HCT116 (cell line): ENCODE measurements around the gene TP53. TPM values are rescaled to one million over a fixed set of nuclear protein-coding genes. Genes with fewer than 3 reads are reported as not detected.

ENCODE experiments used
- ATAC-seq: fragments of 200-7000 bp; cut with Tn5 transposase; 2 replicates; pipeline ENCODE4 v1.9.1; 2020; ENCODE audit warnings: mild to moderate bottlenecking, moderate library complexity
- BruUV-seq: library from RNA; stranded (reverse); fragments of 400-500 nt; replicated peaks from 2 replicates; lab custom pipeline; 2021; lab: Mats Ljungman, UMichigan
- CTCF ChIA-PET: fragments of 300-600 bp; sonication (Branson Sonifier 250); formaldehyde crosslinking; loops from one replicate; lab custom pipeline; 2021; ENCODE audit warnings: antibody characterized with exemption; lab: Charles Lee
- POLR2A ChIA-PET: fragments of 300-600, 350-600 bp; sonication (Branson Sonifier 250); formaldehyde crosslinking; loops from one replicate; lab custom pipeline; 2021; ENCODE audit warnings: antibody characterized with exemption; lab: Charles Lee
- RAD21 ChIA-PET, 2 experiments: fragments of 300-600 bp; sonication (Branson Sonifier 250); formaldehyde crosslinking; loops; one replicate each; lab custom pipeline; 2023; ENCODE audit warnings: low total read pairs in 2 of 2; ENCODE audit not compliant: uncharacterized antibody in 2 of 2, unreplicated experiment in 2 of 2, low non-redundant PET in 1 of 2; lab: Charles Lee
- DNase-seq: peaks from one replicate; pipeline ENCODE4 v3.0.0-alpha.2; 2010; ENCODE audit warnings: low read depth, low spot score
- H2AFZ ChIP-seq: fragments of 200-600 bp; shearing (Covaris generic), sonication (generic); 2 replicates; pipeline ENCODE4 v1.6.1; 2017; ENCODE audit warnings: low read depth, mixed run types, mixed read lengths, antibody characterized with exemption, low read length; ENCODE audit not compliant: poor library complexity, severe bottlenecking
- H3K27ac ChIP-seq: 2 replicates; pipeline ENCODE4 v1.5.1; 2012; ENCODE audit warnings: low read depth, low read length
- H3K27me3 ChIP-seq: fragments of 200-600 bp; sonication (generic); 2 replicates; pipeline ENCODE4 v1.6.1; 2016; ENCODE audit warnings: mixed run types, low read length, mixed read lengths; ENCODE audit not compliant: insufficient read depth
- H3K36me3 ChIP-seq, 2 experiments: fragments of 200-500 bp in 1 of 2; fragments of 200-600 bp in 1 of 2; sonication (Bioruptor generic) in 1 of 2; sonication (generic) in 1 of 2; 2 replicates each; pipeline versions ENCODE4 v1.5.1 to v1.6.1; 2014 to 2016; ENCODE audit warnings: low read length in 2 of 2, inconsistent platforms in 1 of 2, mixed read lengths in 1 of 2, mixed run types in 1 of 2; ENCODE audit not compliant: insufficient read depth in 2 of 2, control insufficient read depth in 1 of 2
- H3K4me1 ChIP-seq, 2 experiments: fragments of 200-600 bp in 1 of 2; sonication (generic) in 1 of 2; 2 replicates each; pipeline versions ENCODE4 v1.5.1 to v1.6.1; 2012 to 2017; ENCODE audit warnings: low read length in 2 of 2, inconsistent platforms in 1 of 2, mild to moderate bottlenecking in 1 of 2, mixed read lengths in 1 of 2, mixed run types in 1 of 2, moderate library complexity in 1 of 2; ENCODE audit not compliant: insufficient read depth in 2 of 2, control insufficient read depth in 1 of 2
- H3K4me2 ChIP-seq: fragments of 200-600 bp; sonication (generic); 2 replicates; pipeline ENCODE4 v1.6.1; 2017; ENCODE audit warnings: mixed run types, low read length, mixed read lengths
- H3K4me3 ChIP-seq, 2 experiments: fragments of 200-600 bp in 1 of 2; sonication (generic) in 1 of 2; replicated peaks in 1 of 2; 2 replicates each; pipeline ENCODE4 v1.5.1; 2011 to 2016; ENCODE audit warnings: low read length in 2 of 2, control low read depth in 1 of 2, low read depth in 1 of 2, mild to moderate bottlenecking in 1 of 2, mixed read lengths in 1 of 2, mixed run types in 1 of 2
- H3K79me2 ChIP-seq: fragments of 200-600 bp; sonication (generic); 2 replicates; pipeline ENCODE4 v1.6.1; 2017; ENCODE audit warnings: mild to moderate bottlenecking, mixed run types, low read length, moderate library complexity, mixed read lengths; ENCODE audit not compliant: insufficient read depth
- H3K9ac ChIP-seq: fragments of 200-600 bp; sonication (generic); 2 replicates; pipeline ENCODE4 v1.6.1; 2016; ENCODE audit warnings: low read length, mixed read lengths
- H3K9me2 ChIP-seq: fragments of 200-600 bp; sonication (generic), shearing (Covaris generic); 2 replicates; pipeline ENCODE4 v1.6.1; 2017; ENCODE audit warnings: mixed run types, mild to moderate bottlenecking, moderate library complexity; ENCODE audit not compliant: insufficient read depth
- H3K9me3 ChIP-seq, 2 experiments: fragments of 200-500 bp in 1 of 2; fragments of 200-600 bp in 1 of 2; sonication (Bioruptor generic) in 1 of 2; sonication (generic) in 1 of 2; 2 replicates each; pipeline ENCODE4 v1.6.1; 2014 to 2017; ENCODE audit warnings: low read length in 2 of 2, mixed read lengths in 2 of 2, inconsistent platforms in 1 of 2, low read depth in 1 of 2, mild to moderate bottlenecking in 1 of 2, mixed run types in 1 of 2, moderate library complexity in 1 of 2; ENCODE audit not compliant: control insufficient read depth in 1 of 2, insufficient read depth in 1 of 2
- H4K20me1 ChIP-seq: fragments of 200-600 bp; sonication (generic), shearing (Covaris generic); 2 replicates; pipeline ENCODE4 v1.6.1; 2017; ENCODE audit warnings: mixed run types, mild to moderate bottlenecking, moderate library complexity; ENCODE audit not compliant: insufficient read depth
- CBX3 ChIP-seq: IDR thresholded peaks from 2 replicates; pipeline ENCODE4 v1.6.1; 2012; ENCODE audit warnings: low read depth
- CTCF ChIP-seq, 3 experiments: fragments of 200-600 bp in 1 of 3; sonication (generic) in 1 of 3; IDR thresholded peaks in 2 of 3; conservative IDR thresholded peaks in 1 of 3; 2 replicates each; pipeline ENCODE4 v1.5.1; 2012 to 2017; ENCODE audit warnings: low read depth in 2 of 3, low read length in 2 of 3, antibody characterized with exemption in 1 of 3, borderline replicate concordance in 1 of 3, control low read depth in 1 of 3, mild to moderate bottlenecking in 1 of 3, mixed read lengths in 1 of 3, mixed run types in 1 of 3, moderate library complexity in 1 of 3; ENCODE audit not compliant: insufficient read depth in 1 of 3
- EGR1 ChIP-seq: IDR thresholded peaks from 2 replicates; pipeline ENCODE4 v1.6.1; 2012; ENCODE audit warnings: low read depth
- ELF1 ChIP-seq: IDR thresholded peaks from 2 replicates; pipeline ENCODE4 v1.6.1; 2012; ENCODE audit warnings: low read depth, borderline replicate concordance
- EZH2 ChIP-seq: fragments of 200-600 bp; sonication (generic); IDR thresholded peaks from 2 replicates; pipeline ENCODE4 v1.6.1; 2017; ENCODE audit warnings: antibody characterized with exemption, mixed run types
- FOSL1 ChIP-seq: IDR thresholded peaks from 2 replicates; pipeline ENCODE4 v1.6.1; 2012; ENCODE audit warnings: low read depth
- JUND ChIP-seq: IDR thresholded peaks from 2 replicates; pipeline ENCODE4 v1.6.1; 2012
- POLR2AphosphoS5 ChIP-seq: IDR thresholded peaks from 2 replicates; pipeline ENCODE4 v1.6.1; 2011; ENCODE audit warnings: mild to moderate bottlenecking, low read depth, low read length, moderate library complexity
- RAD21 ChIP-seq: IDR thresholded peaks from 2 replicates; pipeline ENCODE4 v1.6.1; 2012; ENCODE audit warnings: low read depth, mild to moderate bottlenecking
- SIN3A ChIP-seq: IDR thresholded peaks from 2 replicates; pipeline ENCODE4 v1.6.1; 2012; ENCODE audit warnings: low read depth
- SP1 ChIP-seq: IDR thresholded peaks from 2 replicates; pipeline ENCODE4 v1.6.1; 2012; ENCODE audit warnings: low read depth
- TCF7L2 ChIP-seq: IDR thresholded peaks from 2 replicates; pipeline ENCODE4 v1.7.0; 2011; ENCODE audit warnings: borderline replicate concordance, inconsistent platforms; ENCODE audit not compliant: insufficient read depth, insufficient read length; ENCODE audit errors: extremely low read depth
- YY1 ChIP-seq: IDR thresholded peaks from 2 replicates; pipeline ENCODE4 v1.6.1; 2011; ENCODE audit warnings: low read length, low read depth, moderate library complexity, mild to moderate bottlenecking; ENCODE audit not compliant: insufficient replicate concordance; ENCODE audit errors: extremely low read depth
- ZNF274 ChIP-seq: fragments of 200-500 bp; sonication (Bioruptor generic); IDR thresholded peaks from 2 replicates; pipeline ENCODE4 v1.6.1; 2014; ENCODE audit warnings: mild to moderate bottlenecking, low read depth, low read length, inconsistent platforms
- intact Hi-C: fragments of 100-400 bp; cut with micrococcal nuclease; formaldehyde crosslinking; loops from 2 replicates; pipeline ENCODE4 v1.10.0; 2022
- total RNA-seq: library from RNA; stranded (reverse); gene quantifications from one replicate; pipeline ENCODE4 v1.2.1, GENCODE V29; 2021; ENCODE audit not compliant: unreplicated experiment
- TF ChIP-seq, protein P1 (sequence below): IDR thresholded peaks from 2 replicates; pipeline ENCODE4 v1.6.1; 2011; ENCODE audit warnings: mild to moderate bottlenecking, low read length, moderate library complexity; ENCODE audit not compliant: insufficient replicate concordance; ENCODE audit errors: extremely low read depth
- TF ChIP-seq, protein P2 (sequence below): IDR thresholded peaks from 2 replicates; pipeline ENCODE4 v1.6.1; 2012
- TF ChIP-seq, protein P3 (sequence below): IDR thresholded peaks from 2 replicates; pipeline ENCODE4 v1.6.1; 2012; ENCODE audit warnings: low read depth

TP53 gene
- total RNA-seq, 1 experiment from 2014 or later: 110 TPM

DNA sequence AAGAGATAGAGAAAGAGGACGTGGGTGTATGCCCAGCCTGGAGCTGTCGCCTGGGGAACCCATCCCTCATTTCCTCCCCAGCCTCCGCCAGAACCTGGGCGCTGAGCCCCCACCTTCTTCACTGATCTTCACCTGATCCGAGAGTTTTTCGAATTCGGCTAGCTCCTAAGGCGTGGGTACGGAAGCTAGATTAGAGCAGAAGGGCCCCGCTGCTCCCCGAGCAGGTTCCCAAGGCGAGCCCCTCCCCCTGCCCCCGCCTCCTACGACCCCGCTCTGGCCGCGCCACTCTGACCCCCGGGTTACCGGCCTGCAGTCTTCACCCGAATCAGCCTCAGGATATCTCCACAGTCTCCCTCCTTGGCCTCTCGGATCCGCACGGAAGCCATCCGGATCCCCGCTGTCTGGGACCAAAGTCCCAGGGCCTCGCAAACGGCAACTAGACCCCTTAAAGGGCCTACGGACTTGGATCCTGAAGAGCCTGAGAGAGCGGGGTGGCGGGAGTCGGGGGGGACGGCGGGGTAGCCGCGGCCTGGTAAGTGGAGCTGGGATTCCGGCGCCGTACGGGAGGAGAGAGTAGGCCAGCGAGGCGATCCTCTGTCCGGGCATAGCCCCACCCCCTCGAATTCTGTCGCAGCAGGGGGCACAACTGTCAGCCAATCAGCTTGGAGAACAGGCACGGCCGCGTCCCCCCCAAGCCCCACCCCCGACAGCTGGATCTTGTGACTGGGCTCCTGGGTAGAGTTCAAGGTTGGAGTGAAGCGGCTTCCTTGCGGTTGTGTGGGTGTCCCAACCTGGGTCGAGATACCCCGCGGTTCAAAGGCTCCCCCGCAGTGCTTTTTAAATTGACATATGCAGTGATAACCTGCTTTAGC is 59.8 kb downstream of the TP53 start, which contains the start of gene SAT2:
Gene SAT2, minus strand, starts transcription at position 572 of the 872 bp plus-strand sequence. Its CDS starts 186 bp downstream, at position 386.
- Histone ChIP-seq H3K4me2 (peak within 1 kb of the TSS; percentile 80), H3K27me3 (no peaks in the 10 kb centered on the region), H3K36me3 (no peaks in the 10 kb centered on the region), H3K4me1 (peaks cover 4 to 17% of the 10 kb centered on the region in 2 experiments), H2AFZ (no peak within 1 kb of the TSS), H4K20me1 (no peaks in the 10 kb centered on the region), H3K4me3 (peak within 1 kb of the TSS; percentile 85), H3K27ac (peak within 1 kb of the TSS; percentile 66), H3K9me3 (no peaks in the 10 kb centered on the region), H3K9me2 (no peaks in the 10 kb centered on the region), H3K79me2 (peaks cover 5% of the 10 kb centered on the region; the same call in 1 of the 2 replicates), H3K9ac (peak within 1 kb of the TSS; percentile 93)
- RAD21 ChIA-PET: no interaction called here
- POLR2A ChIA-PET: interaction anchor here (0.5 to 2.2 kb wide), 12 partner anchors 9 to 325 kb away, joined by 3 to 24 read pairs (median 3); partner anchors contain the start of genes CD68, FXR2, MPDU1 and POLR2A
- ATAC-seq (peak; percentile 90), DNase-seq (peak; percentile 84)
- CTCF ChIA-PET: interaction anchor here (0.9 to 2.5 kb wide), 5 partner anchors 11 to 116 kb away, joined by 3 to 15 read pairs (median 4); partner anchors contain the start of genes FXR2, TP53 and WRAP53
- BruUV-seq: no TSS peak
- intact Hi-C loops: no loop called here
- TF ChIP-seq FOSL1: no peak
- TF ChIP-seq RAD21: no peak
- no peak for TF ChIP-seq TCF7L2
- TF ChIP-seq, protein P1, sequence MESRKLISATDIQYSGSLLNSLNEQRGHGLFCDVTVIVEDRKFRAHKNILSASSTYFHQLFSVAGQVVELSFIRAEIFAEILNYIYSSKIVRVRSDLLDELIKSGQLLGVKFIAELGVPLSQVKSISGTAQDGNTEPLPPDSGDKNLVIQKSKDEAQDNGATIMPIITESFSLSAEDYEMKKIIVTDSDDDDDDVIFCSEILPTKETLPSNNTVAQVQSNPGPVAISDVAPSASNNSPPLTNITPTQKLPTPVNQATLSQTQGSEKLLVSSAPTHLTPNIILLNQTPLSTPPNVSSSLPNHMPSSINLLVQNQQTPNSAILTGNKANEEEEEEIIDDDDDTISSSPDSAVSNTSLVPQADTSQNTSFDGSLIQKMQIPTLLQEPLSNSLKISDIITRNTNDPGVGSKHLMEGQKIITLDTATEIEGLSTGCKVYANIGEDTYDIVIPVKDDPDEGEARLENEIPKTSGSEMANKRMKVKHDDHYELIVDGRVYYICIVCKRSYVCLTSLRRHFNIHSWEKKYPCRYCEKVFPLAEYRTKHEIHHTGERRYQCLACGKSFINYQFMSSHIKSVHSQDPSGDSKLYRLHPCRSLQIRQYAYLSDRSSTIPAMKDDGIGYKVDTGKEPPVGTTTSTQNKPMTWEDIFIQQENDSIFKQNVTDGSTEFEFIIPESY: no peak
- TF ChIP-seq JUND: no peak
- TF ChIP-seq ELF1: no peak
- TF ChIP-seq, protein P2, sequence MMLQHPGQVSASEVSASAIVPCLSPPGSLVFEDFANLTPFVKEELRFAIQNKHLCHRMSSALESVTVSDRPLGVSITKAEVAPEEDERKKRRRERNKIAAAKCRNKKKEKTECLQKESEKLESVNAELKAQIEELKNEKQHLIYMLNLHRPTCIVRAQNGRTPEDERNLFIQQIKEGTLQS: no peak
- 0 out of 2 replicates have a peak, but pooled peaks have one; percentile 16 for TF ChIP-seq SP1
- TF ChIP-seq YY1: no peak
- peak; percentile 52 for TF ChIP-seq EGR1
- no peak for TF ChIP-seq CBX3
- TF ChIP-seq ZNF274: no peak
- peak; percentile 90 for TF ChIP-seq POLR2AphosphoS5
- TF ChIP-seq EZH2: no peak
- TF ChIP-seq, protein P3, sequence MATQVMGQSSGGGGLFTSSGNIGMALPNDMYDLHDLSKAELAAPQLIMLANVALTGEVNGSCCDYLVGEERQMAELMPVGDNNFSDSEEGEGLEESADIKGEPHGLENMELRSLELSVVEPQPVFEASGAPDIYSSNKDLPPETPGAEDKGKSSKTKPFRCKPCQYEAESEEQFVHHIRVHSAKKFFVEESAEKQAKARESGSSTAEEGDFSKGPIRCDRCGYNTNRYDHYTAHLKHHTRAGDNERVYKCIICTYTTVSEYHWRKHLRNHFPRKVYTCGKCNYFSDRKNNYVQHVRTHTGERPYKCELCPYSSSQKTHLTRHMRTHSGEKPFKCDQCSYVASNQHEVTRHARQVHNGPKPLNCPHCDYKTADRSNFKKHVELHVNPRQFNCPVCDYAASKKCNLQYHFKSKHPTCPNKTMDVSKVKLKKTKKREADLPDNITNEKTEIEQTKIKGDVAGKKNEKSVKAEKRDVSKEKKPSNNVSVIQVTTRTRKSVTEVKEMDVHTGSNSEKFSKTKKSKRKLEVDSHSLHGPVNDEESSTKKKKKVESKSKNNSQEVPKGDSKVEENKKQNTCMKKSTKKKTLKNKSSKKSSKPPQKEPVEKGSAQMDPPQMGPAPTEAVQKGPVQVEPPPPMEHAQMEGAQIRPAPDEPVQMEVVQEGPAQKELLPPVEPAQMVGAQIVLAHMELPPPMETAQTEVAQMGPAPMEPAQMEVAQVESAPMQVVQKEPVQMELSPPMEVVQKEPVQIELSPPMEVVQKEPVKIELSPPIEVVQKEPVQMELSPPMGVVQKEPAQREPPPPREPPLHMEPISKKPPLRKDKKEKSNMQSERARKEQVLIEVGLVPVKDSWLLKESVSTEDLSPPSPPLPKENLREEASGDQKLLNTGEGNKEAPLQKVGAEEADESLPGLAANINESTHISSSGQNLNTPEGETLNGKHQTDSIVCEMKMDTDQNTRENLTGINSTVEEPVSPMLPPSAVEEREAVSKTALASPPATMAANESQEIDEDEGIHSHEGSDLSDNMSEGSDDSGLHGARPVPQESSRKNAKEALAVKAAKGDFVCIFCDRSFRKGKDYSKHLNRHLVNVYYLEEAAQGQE: no peak
- no peak for TF ChIP-seq SIN3A
- TF ChIP-seq CTCF (IDR thresholded peaks at IDR 0.05 in 2 of 3, conservative IDR thresholded peaks at IDR 0.05 in 1 of 3; ENCODE audit: borderline replicate concordance in 1 of 3, insufficient read depth in 1 of 3, low read depth in 2 of 3, low read length in 2 of 3): no peak
